Suprapubic skin (tissue), 4 donors: ENCODE data around the gene SPOCK1.

Source experiments
- EP300 ChIP-seq: sonication (generic); formaldehyde crosslinking; IDR thresholded peaks from one replicate; pipeline ENCODE4 v1.6.1; 2017; ENCODE audit warnings: antibody characterized with exemption
- POLR2A ChIP-seq, 2 donors: fragments of 450-650 bp; IDR thresholded peaks; one replicate each; pipeline ENCODE4 v1.6.1; 2017; ENCODE audit warnings: antibody characterized with exemption in 2 of 2, mild to moderate bottlenecking in 2 of 2, moderate library complexity in 2 of 2
- POLR2AphosphoS5 ChIP-seq, 3 donors: sonication (generic); formaldehyde crosslinking; IDR thresholded peaks; one replicate each; pipeline ENCODE4 v1.6.1; 2017; ENCODE audit warnings: antibody characterized with exemption in 3 of 3
- TF ChIP-seq, protein P1 (sequence below), 2 donors: fragments of 200-600 bp in 1 of 2; fragments of 450-650 bp in 1 of 2; sonication (generic) in 1 of 2; IDR thresholded peaks; one replicate each; pipeline ENCODE4 v1.5.1; 2016 to 2019; ENCODE audit warnings: antibody characterized with exemption in 2 of 2, mild to moderate bottlenecking in 1 of 2, moderate library complexity in 1 of 2

GRCh38 chr5:137498301-137498735 is 808 bp downstream of the SPOCK1 start:
- TF ChIP-seq, protein P1, sequence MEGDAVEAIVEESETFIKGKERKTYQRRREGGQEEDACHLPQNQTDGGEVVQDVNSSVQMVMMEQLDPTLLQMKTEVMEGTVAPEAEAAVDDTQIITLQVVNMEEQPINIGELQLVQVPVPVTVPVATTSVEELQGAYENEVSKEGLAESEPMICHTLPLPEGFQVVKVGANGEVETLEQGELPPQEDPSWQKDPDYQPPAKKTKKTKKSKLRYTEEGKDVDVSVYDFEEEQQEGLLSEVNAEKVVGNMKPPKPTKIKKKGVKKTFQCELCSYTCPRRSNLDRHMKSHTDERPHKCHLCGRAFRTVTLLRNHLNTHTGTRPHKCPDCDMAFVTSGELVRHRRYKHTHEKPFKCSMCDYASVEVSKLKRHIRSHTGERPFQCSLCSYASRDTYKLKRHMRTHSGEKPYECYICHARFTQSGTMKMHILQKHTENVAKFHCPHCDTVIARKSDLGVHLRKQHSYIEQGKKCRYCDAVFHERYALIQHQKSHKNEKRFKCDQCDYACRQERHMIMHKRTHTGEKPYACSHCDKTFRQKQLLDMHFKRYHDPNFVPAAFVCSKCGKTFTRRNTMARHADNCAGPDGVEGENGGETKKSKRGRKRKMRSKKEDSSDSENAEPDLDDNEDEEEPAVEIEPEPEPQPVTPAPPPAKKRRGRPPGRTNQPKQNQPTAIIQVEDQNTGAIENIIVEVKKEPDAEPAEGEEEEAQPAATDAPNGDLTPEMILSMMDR (IDR thresholded peaks at IDR 0.05) = no peak
- no peak for TF ChIP-seq POLR2A (IDR thresholded peaks at IDR 0.05)
- no peak for TF ChIP-seq EP300
- TF ChIP-seq POLR2AphosphoS5 (IDR thresholded peaks at IDR 0.05) = no peak
